Measurements from ENCODE around the gene PIP4K2B. TPM values are rescaled to one million over a fixed set of nuclear protein-coding genes. Genes with fewer than 3 reads are reported as not detected.

The PIP4K2B gene
- polyA plus RNA-seq, 1 donor from 2014 or later = 164 TPM

DNA sequence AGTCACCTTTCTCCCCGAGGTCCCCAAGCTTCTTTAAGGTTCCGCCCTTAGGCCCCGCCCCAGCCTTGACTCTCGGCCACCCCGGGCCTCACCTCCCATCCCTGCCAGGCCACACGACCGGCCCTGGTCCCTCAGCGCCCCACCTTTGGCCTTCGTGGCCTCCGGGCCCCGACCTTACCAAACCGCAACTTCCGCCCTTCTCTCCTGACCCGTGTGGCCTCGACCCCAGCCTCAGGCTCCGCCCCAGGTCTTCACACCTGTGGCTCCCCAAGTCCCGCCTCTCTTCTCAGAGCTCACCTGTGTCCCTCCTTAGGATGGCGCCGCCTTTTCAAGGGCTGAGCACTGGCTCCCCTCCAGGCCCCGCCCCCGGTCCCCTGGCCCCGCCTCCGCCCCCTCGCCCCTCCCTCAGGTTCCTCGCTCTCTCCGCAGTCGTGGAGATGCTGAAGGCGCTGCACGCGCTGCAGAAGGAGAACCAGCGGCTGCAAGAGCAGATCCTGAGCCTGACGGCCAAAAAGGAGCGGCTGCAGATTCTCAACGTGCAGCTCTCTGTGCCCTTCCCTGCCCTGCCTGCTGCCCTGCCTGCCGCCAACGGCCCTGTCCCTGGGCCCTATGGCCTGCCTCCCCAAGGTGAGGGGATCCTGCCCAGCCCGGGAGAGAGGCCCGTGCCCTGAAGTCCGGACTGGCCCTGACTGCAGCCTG, 79.3 kb downstream of the PIP4K2B start:
- Histone ChIP-seq H3K9me3 (ENCODE audit: low read length) (no peaks in the 10 kb centered on the region), H3K79me2 (replicated peaks; ENCODE audit: insufficient read depth, low read length) (no peaks in the 10 kb centered on the region), H3F3A (ENCODE audit: insufficient read depth, low read length, poor library complexity, severe bottlenecking) (no peaks in the 10 kb centered on the region), H3K4me3 (ENCODE audit: low read length) (no peak overlapping the region), H2AFZ (ENCODE audit: low read depth, low read length) (no peak overlapping the region), H3K9ac (ENCODE audit: low read length) (no peak overlapping the region), H4K20me1 (ENCODE audit: insufficient read depth) (no peaks in the 10 kb centered on the region), H3K27ac (ENCODE audit: low read length) (no peak overlapping the region), H3K27me3 (ENCODE audit: insufficient read depth, low read depth, low read length) (no peaks in the 10 kb centered on the region), H3K4me2 (ENCODE audit: low read length) (no peak overlapping the region), H3K36me3 (ENCODE audit: insufficient read depth, low read length) (no peaks in the 10 kb centered on the region), H3K9me2 (ENCODE audit: insufficient read depth, low read length) (no peaks in the 10 kb centered on the region)
- TF ChIP-seq, protein P1, sequence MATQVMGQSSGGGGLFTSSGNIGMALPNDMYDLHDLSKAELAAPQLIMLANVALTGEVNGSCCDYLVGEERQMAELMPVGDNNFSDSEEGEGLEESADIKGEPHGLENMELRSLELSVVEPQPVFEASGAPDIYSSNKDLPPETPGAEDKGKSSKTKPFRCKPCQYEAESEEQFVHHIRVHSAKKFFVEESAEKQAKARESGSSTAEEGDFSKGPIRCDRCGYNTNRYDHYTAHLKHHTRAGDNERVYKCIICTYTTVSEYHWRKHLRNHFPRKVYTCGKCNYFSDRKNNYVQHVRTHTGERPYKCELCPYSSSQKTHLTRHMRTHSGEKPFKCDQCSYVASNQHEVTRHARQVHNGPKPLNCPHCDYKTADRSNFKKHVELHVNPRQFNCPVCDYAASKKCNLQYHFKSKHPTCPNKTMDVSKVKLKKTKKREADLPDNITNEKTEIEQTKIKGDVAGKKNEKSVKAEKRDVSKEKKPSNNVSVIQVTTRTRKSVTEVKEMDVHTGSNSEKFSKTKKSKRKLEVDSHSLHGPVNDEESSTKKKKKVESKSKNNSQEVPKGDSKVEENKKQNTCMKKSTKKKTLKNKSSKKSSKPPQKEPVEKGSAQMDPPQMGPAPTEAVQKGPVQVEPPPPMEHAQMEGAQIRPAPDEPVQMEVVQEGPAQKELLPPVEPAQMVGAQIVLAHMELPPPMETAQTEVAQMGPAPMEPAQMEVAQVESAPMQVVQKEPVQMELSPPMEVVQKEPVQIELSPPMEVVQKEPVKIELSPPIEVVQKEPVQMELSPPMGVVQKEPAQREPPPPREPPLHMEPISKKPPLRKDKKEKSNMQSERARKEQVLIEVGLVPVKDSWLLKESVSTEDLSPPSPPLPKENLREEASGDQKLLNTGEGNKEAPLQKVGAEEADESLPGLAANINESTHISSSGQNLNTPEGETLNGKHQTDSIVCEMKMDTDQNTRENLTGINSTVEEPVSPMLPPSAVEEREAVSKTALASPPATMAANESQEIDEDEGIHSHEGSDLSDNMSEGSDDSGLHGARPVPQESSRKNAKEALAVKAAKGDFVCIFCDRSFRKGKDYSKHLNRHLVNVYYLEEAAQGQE (IDR thresholded peaks at IDR 0.05; ENCODE audit: borderline replicate concordance) = no peak
- no peak for TF ChIP-seq EZH2 (IDR thresholded peaks at IDR 0.05; ENCODE audit: borderline replicate concordance, insufficient read depth, low read length, poor library complexity, severe bottlenecking)
- TF ChIP-seq, protein P2, sequence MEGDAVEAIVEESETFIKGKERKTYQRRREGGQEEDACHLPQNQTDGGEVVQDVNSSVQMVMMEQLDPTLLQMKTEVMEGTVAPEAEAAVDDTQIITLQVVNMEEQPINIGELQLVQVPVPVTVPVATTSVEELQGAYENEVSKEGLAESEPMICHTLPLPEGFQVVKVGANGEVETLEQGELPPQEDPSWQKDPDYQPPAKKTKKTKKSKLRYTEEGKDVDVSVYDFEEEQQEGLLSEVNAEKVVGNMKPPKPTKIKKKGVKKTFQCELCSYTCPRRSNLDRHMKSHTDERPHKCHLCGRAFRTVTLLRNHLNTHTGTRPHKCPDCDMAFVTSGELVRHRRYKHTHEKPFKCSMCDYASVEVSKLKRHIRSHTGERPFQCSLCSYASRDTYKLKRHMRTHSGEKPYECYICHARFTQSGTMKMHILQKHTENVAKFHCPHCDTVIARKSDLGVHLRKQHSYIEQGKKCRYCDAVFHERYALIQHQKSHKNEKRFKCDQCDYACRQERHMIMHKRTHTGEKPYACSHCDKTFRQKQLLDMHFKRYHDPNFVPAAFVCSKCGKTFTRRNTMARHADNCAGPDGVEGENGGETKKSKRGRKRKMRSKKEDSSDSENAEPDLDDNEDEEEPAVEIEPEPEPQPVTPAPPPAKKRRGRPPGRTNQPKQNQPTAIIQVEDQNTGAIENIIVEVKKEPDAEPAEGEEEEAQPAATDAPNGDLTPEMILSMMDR (IDR thresholded peaks at IDR 0.05; ENCODE audit: poor library complexity, severe bottlenecking) = no peak
- TF ChIP-seq SMC3 (conservative IDR thresholded peaks at IDR 0.05; ENCODE audit: poor library complexity) = no peak
- no peak for TF ChIP-seq TAF1 (IDR thresholded peaks at IDR 0.05; ENCODE audit: low read depth)
- TF ChIP-seq EP300 (conservative IDR thresholded peaks at IDR 0.05; ENCODE audit: poor library complexity, severe bottlenecking) = no peak

GRCh38 chr17:38719289-38719942, 79.9 kb downstream of the PIP4K2B start:
- Histone ChIP-seq H3K36me3 (ENCODE audit: insufficient read depth, low read length) (no peaks in the 10 kb centered on the region), H3K79me2 (replicated peaks; ENCODE audit: insufficient read depth, low read length) (no peaks in the 10 kb centered on the region), H2AFZ (ENCODE audit: low read depth, low read length) (no peak overlapping the region), H3K4me3 (ENCODE audit: low read length) (no peak overlapping the region), H3K27me3 (ENCODE audit: insufficient read depth, low read depth, low read length) (no peaks in the 10 kb centered on the region), H3K9ac (ENCODE audit: low read length) (no peak overlapping the region), H3K9me2 (ENCODE audit: insufficient read depth, low read length) (no peaks in the 10 kb centered on the region), H3K4me2 (ENCODE audit: low read length) (no peak overlapping the region), H3F3A (ENCODE audit: insufficient read depth, low read length, poor library complexity, severe bottlenecking) (no peaks in the 10 kb centered on the region), H3K9me3 (ENCODE audit: low read length) (no peaks in the 10 kb centered on the region), H4K20me1 (ENCODE audit: insufficient read depth) (no peaks in the 10 kb centered on the region), H3K27ac (ENCODE audit: low read length) (no peak overlapping the region)
- no peak for TF ChIP-seq POLR2AphosphoS5 (IDR thresholded peaks at IDR 0.05)
- no peak for TF ChIP-seq SMC3 (conservative IDR thresholded peaks at IDR 0.05; ENCODE audit: poor library complexity)
- no peak for TF ChIP-seq EP300 (conservative IDR thresholded peaks at IDR 0.05; ENCODE audit: poor library complexity, severe bottlenecking)
- no peak for TF ChIP-seq MXI1 (conservative IDR thresholded peaks at IDR 0.05; ENCODE audit: poor library complexity, severe bottlenecking)
- TF ChIP-seq EZH2 (IDR thresholded peaks at IDR 0.05; ENCODE audit: borderline replicate concordance, insufficient read depth, low read length, poor library complexity, severe bottlenecking) = no peak
- TF ChIP-seq, protein P1 (IDR thresholded peaks at IDR 0.05; ENCODE audit: borderline replicate concordance) = no peak

All from neural cell (in vitro differentiated cells).